ENCODE measurements around the gene NUP43.

GRCh38 chr6:149723771-149724417 lies 22.4 kb downstream of the NUP43 start:
- TF ChIP-seq, protein P1, sequence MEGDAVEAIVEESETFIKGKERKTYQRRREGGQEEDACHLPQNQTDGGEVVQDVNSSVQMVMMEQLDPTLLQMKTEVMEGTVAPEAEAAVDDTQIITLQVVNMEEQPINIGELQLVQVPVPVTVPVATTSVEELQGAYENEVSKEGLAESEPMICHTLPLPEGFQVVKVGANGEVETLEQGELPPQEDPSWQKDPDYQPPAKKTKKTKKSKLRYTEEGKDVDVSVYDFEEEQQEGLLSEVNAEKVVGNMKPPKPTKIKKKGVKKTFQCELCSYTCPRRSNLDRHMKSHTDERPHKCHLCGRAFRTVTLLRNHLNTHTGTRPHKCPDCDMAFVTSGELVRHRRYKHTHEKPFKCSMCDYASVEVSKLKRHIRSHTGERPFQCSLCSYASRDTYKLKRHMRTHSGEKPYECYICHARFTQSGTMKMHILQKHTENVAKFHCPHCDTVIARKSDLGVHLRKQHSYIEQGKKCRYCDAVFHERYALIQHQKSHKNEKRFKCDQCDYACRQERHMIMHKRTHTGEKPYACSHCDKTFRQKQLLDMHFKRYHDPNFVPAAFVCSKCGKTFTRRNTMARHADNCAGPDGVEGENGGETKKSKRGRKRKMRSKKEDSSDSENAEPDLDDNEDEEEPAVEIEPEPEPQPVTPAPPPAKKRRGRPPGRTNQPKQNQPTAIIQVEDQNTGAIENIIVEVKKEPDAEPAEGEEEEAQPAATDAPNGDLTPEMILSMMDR (IDR thresholded peaks at IDR 0.05; ENCODE audit: low read depth, low read length), result peak; percentile 89
- TF ChIP-seq POLR2A (IDR thresholded peaks at IDR 0.05; ENCODE audit: extremely low read depth, insufficient read length) (no peak), MAX (IDR thresholded peaks at IDR 0.05; ENCODE audit: low read depth, low read length) (0 out of 2 replicates have a peak, but pooled peaks have one; percentile 15), MYC (IDR thresholded peaks at IDR 0.05; ENCODE audit: low read depth, low read length) (no peak)

All from NB4 (cell line).